Activated CD4-positive, alpha-beta memory T cell treated with anti-CD3 and anti-CD28 coated beads for 36 hours (primary cell): ENCODE measurements around the gene CPSF7. TPM values are rescaled to one million over a fixed set of nuclear protein-coding genes. Genes with fewer than 3 reads are reported as not detected.
A peak's percentile ranks its signal among the peaks of the same experiment; 100 is the strongest.

Source experiments
- CTCF ChIA-PET: fragments of 350-600 bp; sonication (Branson Sonifier 250); formaldehyde crosslinking; loops from one replicate; lab custom pipeline; 2021; ENCODE audit warnings: antibody characterized with exemption, inconsistent platforms; lab: Charles Lee
- POLR2A ChIA-PET: fragments of 350-600 bp; sonication (Branson Sonifier 250); formaldehyde crosslinking; loops from one replicate; lab custom pipeline; 2021; ENCODE audit warnings: antibody characterized with exemption; lab: Charles Lee
- DNase-seq: peaks from one replicate; pipeline ENCODE4 v3.0.0-alpha.2; 2020
- H3K27ac Mint-ChIP-seq: one replicate; pipeline ENCODE4 v1.8.0; 2021; ENCODE audit warnings: mixed read lengths
- H3K27me3 Mint-ChIP-seq: one replicate; pipeline ENCODE4 v1.8.0; 2021; ENCODE audit warnings: mixed read lengths
- H3K36me3 Mint-ChIP-seq: one replicate; pipeline ENCODE4 v1.8.0; 2021; ENCODE audit warnings: mixed read lengths
- H3K4me1 Mint-ChIP-seq: one replicate; pipeline ENCODE4 v1.8.0; 2021; ENCODE audit warnings: low read depth, mixed read lengths
- H3K4me3 Mint-ChIP-seq: one replicate; pipeline ENCODE4 v1.8.0; 2021; ENCODE audit warnings: mild to moderate bottlenecking, mixed read lengths
- H3K9me3 Mint-ChIP-seq: one replicate; pipeline ENCODE4 v1.8.0; 2021; ENCODE audit warnings: mixed read lengths
- intact Hi-C: fragments of 100-400 bp; cut with micrococcal nuclease; formaldehyde crosslinking; loops from one replicate; pipeline ENCODE4 v1.15.1; 2023
- total RNA-seq, 2 experiments: library from RNA; stranded (reverse); gene quantifications; one replicate each; pipeline ENCODE4 v1.2.3, GENCODE V29; 2021

CPSF7 gene
- total RNA-seq, 2 experiments from 2014 or later: 90.9 to 100 TPM

GRCh38 chr11:61413496-61413895 is 16.3 kb downstream of the CPSF7 start:
- Mint-ChIP-seq H3K27ac (peak overlapping the region; percentile 6), H3K27me3 (no peaks in the 10 kb centered on the region), H3K36me3 (peaks cover 65% of the 10 kb centered on the region), H3K9me3 (no peaks in the 10 kb centered on the region), H3K4me3 (no peak overlapping the region), H3K4me1 (peaks cover 18% of the 10 kb centered on the region)
- ChIA-PET POLR2A (no interaction called here), CTCF (interaction anchor here (0.7 kb wide), 1 partner anchor 158 kb away, joined by 4 read pairs; no protein-coding TSS in a partner anchor)
- no peak for DNase-seq
- intact Hi-C loops: no loop called here

GRCh38 chr11:61411589-61411988 is 18.2 kb downstream of the CPSF7 start:
- DNase-seq: no peak
- intact Hi-C loops: no loop called here
- no peaks in the 10 kb centered on the region for H3K27me3 Mint-ChIP-seq
- peaks cover 9% of the 10 kb centered on the region for H3K4me1 Mint-ChIP-seq
- CTCF ChIA-PET: interaction anchor here (0.8 to 1.3 kb wide), 3 partner anchors 22 to 26 kb away, joined by 3 to 5 read pairs (median 5); no protein-coding TSS in a partner anchor
- H3K27ac Mint-ChIP-seq: no peak overlapping the region
- no peaks in the 10 kb centered on the region for H3K9me3 Mint-ChIP-seq
- peaks cover 66% of the 10 kb centered on the region for H3K36me3 Mint-ChIP-seq
- POLR2A ChIA-PET: no interaction called here
- no peak overlapping the region for H3K4me3 Mint-ChIP-seq

- Mint-ChIP-seq H3K27me3 (no peaks in the 10 kb centered on the region), H3K9me3 (no peaks in the 10 kb centered on the region), H3K4me3 (no peak overlapping the region), H3K4me1 (peaks cover 1% of the 10 kb centered on the region), H3K36me3 (peaks cover 50% of the 10 kb centered on the region), H3K27ac (no peak overlapping the region)
- intact Hi-C loops: no loop called here
- ChIA-PET CTCF (interaction anchor here (1.7 to 1.8 kb wide), 2 partner anchors 21 to 71 kb away, joined by 4 to 7 read pairs; no protein-coding TSS in a partner anchor), POLR2A (interaction anchor here (1.3 kb wide), 1 partner anchor 14 kb away, joined by 4 read pairs; no protein-coding TSS in a partner anchor)
- DNase-seq: no peak
Measured at GRCh38 chr11:61406991-61407728, 22.6 kb downstream of the CPSF7 start.

- Mint-ChIP-seq H3K27me3 (no peaks in the 10 kb centered on the region), H3K4me3 (no peak overlapping the region), H3K4me1 (peaks cover 1% of the 10 kb centered on the region), H3K27ac (no peak overlapping the region), H3K36me3 (peaks cover 43% of the 10 kb centered on the region), H3K9me3 (no peaks in the 10 kb centered on the region)
- DNase-seq: no peak
- intact Hi-C loops: no loop called here
- ChIA-PET POLR2A (interaction anchor here (1.3 kb wide), 1 partner anchor 13 kb away, joined by 4 read pairs; no protein-coding TSS in a partner anchor), CTCF (interaction anchor here (1.7 kb wide), 1 partner anchor 20 kb away, joined by 4 read pairs; no protein-coding TSS in a partner anchor)
Measured at GRCh38 chr11:61406067-61406466, 23.7 kb downstream of the CPSF7 start.

GRCh38 chr11:61404641-61405040 is 25.1 kb downstream of the CPSF7 start:
- POLR2A ChIA-PET: no interaction called here
- Mint-ChIP-seq H3K27me3 (no peaks in the 10 kb centered on the region), H3K27ac (peak overlapping the region; percentile 18), H3K36me3 (peaks cover 36% of the 10 kb centered on the region), H3K9me3 (no peaks in the 10 kb centered on the region), H3K4me1 (peaks cover 1% of the 10 kb centered on the region), H3K4me3 (no peak overlapping the region)
- no peak for DNase-seq
- CTCF ChIA-PET: no interaction called here
- intact Hi-C loops: no loop called here

- H3K27ac Mint-ChIP-seq: no peak overlapping the region
- no peaks in the 10 kb centered on the region for H3K9me3 Mint-ChIP-seq
- H3K4me3 Mint-ChIP-seq: no peak overlapping the region
- H3K36me3 Mint-ChIP-seq: peaks cover 36% of the 10 kb centered on the region
- intact Hi-C loops: no loop called here
- no peak for DNase-seq
- ChIA-PET CTCF (interaction anchor here (1.2 to 1.3 kb wide), 2 partner anchors 68 to 505 kb away, joined by 3 to 4 read pairs; no protein-coding TSS in a partner anchor), POLR2A (no interaction called here)
- no peaks in the 10 kb centered on the region for H3K27me3 Mint-ChIP-seq
- H3K4me1 Mint-ChIP-seq: peaks cover 1% of the 10 kb centered on the region
Measured at GRCh38 chr11:61404103-61404502, 25.7 kb downstream of the CPSF7 start.

GRCh38 chr11:61403658-61404057 is 26.1 kb downstream of the CPSF7 start:
- H3K9me3 Mint-ChIP-seq: no peaks in the 10 kb centered on the region
- no peak for DNase-seq
- no peak overlapping the region for H3K27ac Mint-ChIP-seq
- ChIA-PET POLR2A (no interaction called here), CTCF (interaction anchor here (1.2 to 1.3 kb wide), 2 partner anchors 67 to 504 kb away, joined by 3 to 4 read pairs; no protein-coding TSS in a partner anchor)
- H3K4me1 Mint-ChIP-seq: peaks cover 1% of the 10 kb centered on the region
- H3K4me3 Mint-ChIP-seq: no peak overlapping the region
- intact Hi-C loops: no loop called here
- H3K27me3 Mint-ChIP-seq: no peaks in the 10 kb centered on the region
- peaks cover 37% of the 10 kb centered on the region for H3K36me3 Mint-ChIP-seq

GRCh38 chr11:61401573-61401972 is 28.2 kb downstream of the CPSF7 start:
- Mint-ChIP-seq H3K4me3 (no peak overlapping the region), H3K36me3 (peaks cover 31% of the 10 kb centered on the region)

GRCh38 chr11:61401173-61401572 is 28.6 kb downstream of the CPSF7 start:
- no peak for DNase-seq
- CTCF ChIA-PET: interaction anchor here (0.9 to 2.6 kb wide), 6 partner anchors 9 to 147 kb away, joined by 3 to 13 read pairs (median 6); partner anchors contain the start of gene TMEM216
- Mint-ChIP-seq H3K36me3 (peaks cover 31% of the 10 kb centered on the region), H3K9me3 (no peaks in the 10 kb centered on the region), H3K27me3 (no peaks in the 10 kb centered on the region), H3K4me1 (peaks cover 1% of the 10 kb centered on the region), H3K4me3 (no peak overlapping the region), H3K27ac (no peak overlapping the region)
- POLR2A ChIA-PET: interaction anchor here (1.1 kb wide), 1 partner anchor 9 kb away, joined by 3 read pairs; the partner anchor contains the start of gene TMEM216
- intact Hi-C loops: no loop called here

More at GRCh38 chr11:61401573-61401972, 28.2 kb downstream of the CPSF7 start:
- intact Hi-C loops: no loop called here
- no peaks in the 10 kb centered on the region for H3K9me3 Mint-ChIP-seq
- H3K27me3 Mint-ChIP-seq: no peaks in the 10 kb centered on the region
- H3K4me1 Mint-ChIP-seq: peaks cover 1% of the 10 kb centered on the region
- H3K27ac Mint-ChIP-seq: no peak overlapping the region
- ChIA-PET POLR2A (interaction anchor here (0.7 to 1.1 kb wide), 2 partner anchors 9 kb away, joined by 3 to 4 read pairs; partner anchors contain the start of gene TMEM216), CTCF (interaction anchor here (0.9 to 2.6 kb wide), 6 partner anchors 9 to 148 kb away, joined by 3 to 13 read pairs (median 6); partner anchors contain the start of gene TMEM216)
- DNase-seq: no peak

- H3K27ac Mint-ChIP-seq: peak overlapping the region; percentile 89
- peak overlapping the region; percentile 87 for H3K4me3 Mint-ChIP-seq
- peak; percentile 25 for DNase-seq
- no peaks in the 10 kb centered on the region for H3K9me3 Mint-ChIP-seq
- H3K27me3 Mint-ChIP-seq: no peaks in the 10 kb centered on the region
- ChIA-PET CTCF (interaction anchor here (1.0 to 3.2 kb wide), 14 partner anchors 8 to 139 kb away, joined by 3 to 50 read pairs (median 7); partner anchors contain the start of genes CPSF7, CYB561A3, SDHAF2 and TMEM138), POLR2A (interaction anchor here (1.0 to 3.3 kb wide), 7 partner anchors 8 to 59 kb away, joined by 3 to 16 read pairs (median 4); partner anchors contain the start of genes CPSF7, CYB561A3, DDB1 and SDHAF2)
- peaks cover 11% of the 10 kb centered on the region for H3K36me3 Mint-ChIP-seq
- intact Hi-C loops: loop anchor here (1.0 to 2.0 kb wide), 3 partner anchors 31 to 60 kb away; partner anchors contain the start of genes DDB1, SDHAF2, TKFC and TMEM138
- peaks cover 18% of the 10 kb centered on the region for H3K4me1 Mint-ChIP-seq
Measured at GRCh38 chr11:61392981-61393595, 36.7 kb downstream of the CPSF7 start.

- H3K27me3 Mint-ChIP-seq: no peaks in the 10 kb centered on the region
- H3K27ac Mint-ChIP-seq: no peak overlapping the region
- POLR2A ChIA-PET: interaction anchor here (1.8 to 3.3 kb wide), 2 partner anchors 28 to 56 kb away, joined by 6 to 12 read pairs; partner anchors contain the start of genes CYB561A3, DDB1, TKFC and TMEM138
- no peak for DNase-seq
- H3K36me3 Mint-ChIP-seq: peaks cover 3% of the 10 kb centered on the region
- intact Hi-C loops: no loop called here
- no peak overlapping the region for H3K4me3 Mint-ChIP-seq
- no peaks in the 10 kb centered on the region for H3K9me3 Mint-ChIP-seq
- CTCF ChIA-PET: interaction anchor here (0.8 to 3.2 kb wide), 3 partner anchors 39 to 56 kb away, joined by 3 to 9 read pairs (median 9); partner anchors contain the start of genes CPSF7 and SDHAF2
- H3K4me1 Mint-ChIP-seq: peaks cover 22% of the 10 kb centered on the region
Measured at GRCh38 chr11:61390161-61390560, 39.6 kb downstream of the CPSF7 start.
